Neural cell (in vitro differentiated cells): ENCODE measurements around the gene GTPBP3. TPM values are rescaled to one million over a fixed set of nuclear protein-coding genes. Genes with fewer than 3 reads are reported as not detected.

Experiments used
- H2AFZ ChIP-seq: fragments of 200-600, 300-800 bp; sonication (generic), shearing (Covaris generic); 2 replicates; pipeline ENCODE4 v1.6.0; 2014; ENCODE audit warnings: low read depth, mild to moderate bottlenecking, antibody characterized with exemption, low read length, moderate library complexity
- H3F3A ChIP-seq: fragments of 200-600 bp; shearing (Covaris generic); 2 replicates; pipeline ENCODE4 v1.6.1; 2016; ENCODE audit warnings: mild to moderate bottlenecking, moderate library complexity, mixed read lengths, antibody characterized with exemption, low read length; ENCODE audit not compliant: insufficient read depth, poor library complexity, severe bottlenecking
- H3K27ac ChIP-seq: fragments of 200-600, 300-800 bp; sonication (generic), shearing (Covaris generic); 2 replicates; pipeline ENCODE4 v1.5.1; 2014; ENCODE audit warnings: mild to moderate bottlenecking, low read length, moderate library complexity
- H3K27me3 ChIP-seq: fragments of 300-800, 200-600 bp; sonication (generic), shearing (Covaris generic); 2 replicates; pipeline ENCODE4 v1.6.0; 2014; ENCODE audit warnings: mild to moderate bottlenecking, low read depth, low read length, moderate library complexity; ENCODE audit not compliant: insufficient read depth
- H3K36me3 ChIP-seq: fragments of 300-800, 200-600 bp; sonication (generic), shearing (Covaris generic); 2 replicates; pipeline ENCODE4 v1.5.1; 2014; ENCODE audit warnings: mild to moderate bottlenecking, antibody characterized with exemption, low read length, moderate library complexity; ENCODE audit not compliant: insufficient read depth
- H3K4me2 ChIP-seq: fragments of 300-800, 200-600 bp; sonication (generic), shearing (Covaris generic); 2 replicates; pipeline ENCODE4 v1.6.0; 2014; ENCODE audit warnings: mild to moderate bottlenecking, low read length
- H3K4me3 ChIP-seq: fragments of 300-800, 200-600 bp; sonication (generic), shearing (Covaris generic); 2 replicates; pipeline ENCODE4 v1.5.1; 2014; ENCODE audit warnings: mild to moderate bottlenecking, low read length, moderate library complexity
- H3K79me2 ChIP-seq: fragments of 200-600 bp; shearing (Covaris generic); replicated peaks from 2 replicates; pipeline ENCODE4 v1.6.0; 2014; ENCODE audit warnings: mild to moderate bottlenecking, low read length, moderate library complexity; ENCODE audit not compliant: insufficient read depth
- H3K9ac ChIP-seq: fragments of 300-800, 200-600 bp; sonication (generic), shearing (Covaris generic); 2 replicates; pipeline ENCODE4 v1.6.1; 2016; ENCODE audit warnings: mild to moderate bottlenecking, low read length, mixed read lengths
- H3K9me2 ChIP-seq: fragments of 200-600 bp; shearing (Covaris generic); 2 replicates; pipeline ENCODE4 v1.6.1; 2016; ENCODE audit warnings: mild to moderate bottlenecking, low read length, mixed read lengths; ENCODE audit not compliant: insufficient read depth
- H3K9me3 ChIP-seq: fragments of 200-600, 300-800 bp; sonication (generic), shearing (Covaris generic); 2 replicates; pipeline ENCODE4 v1.6.1; 2016; ENCODE audit warnings: mild to moderate bottlenecking, mixed run types, low read length, moderate library complexity, mixed read lengths
- H4K20me1 ChIP-seq: fragments of 200-600 bp; shearing (Covaris generic); 2 replicates; pipeline ENCODE4 v1.6.1; 2016; ENCODE audit warnings: mild to moderate bottlenecking, mixed run types; ENCODE audit not compliant: insufficient read depth
- CTCF ChIP-seq: fragments of 450-650 bp; IDR thresholded peaks from 2 replicates; pipeline ENCODE4 v1.5.1; 2014; ENCODE audit warnings: antibody characterized with exemption, mild to moderate bottlenecking, moderate library complexity; ENCODE audit not compliant: poor library complexity, severe bottlenecking
- EP300 ChIP-seq: fragments of 450-650 bp; conservative IDR thresholded peaks from 2 replicates; pipeline ENCODE4 v1.6.1; 2014; ENCODE audit warnings: antibody characterized with exemption, mild to moderate bottlenecking, moderate library complexity; ENCODE audit not compliant: poor library complexity, severe bottlenecking
- EZH2 ChIP-seq: fragments of 200-600, 300-800 bp; shearing (Covaris generic), sonication (generic); IDR thresholded peaks from 2 replicates; pipeline ENCODE4 v1.6.1; 2014; ENCODE audit warnings: antibody characterized with exemption, low read length, borderline replicate concordance, mild to moderate bottlenecking; ENCODE audit not compliant: insufficient read depth, poor library complexity, severe bottlenecking
- MXI1 ChIP-seq: fragments of 450-650 bp; conservative IDR thresholded peaks from 2 replicates; pipeline ENCODE4 v1.6.1; 2014; ENCODE audit warnings: antibody characterized with exemption, mild to moderate bottlenecking; ENCODE audit not compliant: poor library complexity, severe bottlenecking
- POLR2AphosphoS5 ChIP-seq: IDR thresholded peaks from 2 replicates; pipeline ENCODE4 v1.6.1; 2012
- RAD21 ChIP-seq: fragments of 450-650 bp; conservative IDR thresholded peaks from 2 replicates; pipeline ENCODE4 v1.6.1; 2014; ENCODE audit warnings: antibody characterized with exemption, mild to moderate bottlenecking, moderate library complexity
- REST ChIP-seq: IDR thresholded peaks from 2 replicates; pipeline ENCODE4 v1.6.1; 2012; ENCODE audit warnings: borderline replicate concordance
- SMC3 ChIP-seq: fragments of 450-650 bp; conservative IDR thresholded peaks from 2 replicates; pipeline ENCODE4 v1.6.1; 2014; ENCODE audit warnings: antibody characterized with exemption, mild to moderate bottlenecking, moderate library complexity; ENCODE audit not compliant: poor library complexity
- TAF1 ChIP-seq: IDR thresholded peaks from 2 replicates; pipeline ENCODE4 v1.6.1; 2012; ENCODE audit warnings: low read depth
- polyA plus RNA-seq: library from polyadenylated mRNA; depleted of rRNA; stranded (reverse); fragments of >200 nt; gene quantifications from 2 replicates; pipeline ENCODE4 v1.2.3, GENCODE V29; 2014

The GTPBP3 gene
- polyA plus RNA-seq, 1 donor from 2014 or later, result 25.6 TPM

GRCh38 chr19:17339088-17339741, 1.9 kb downstream of the GTPBP3 start:
- Histone ChIP-seq H3K27me3 (no peaks in the 10 kb centered on the region), H3K9me3 (no peaks in the 10 kb centered on the region), H3K36me3 (no peaks in the 10 kb centered on the region), H3K79me2 (peaks cover under 1% of the 10 kb centered on the region), H3K4me3 (no peak overlapping the region), H4K20me1 (no peaks in the 10 kb centered on the region), H3K9me2 (no peaks in the 10 kb centered on the region), H3F3A (peaks cover 6% of the 10 kb centered on the region), H3K9ac (no peak overlapping the region), H3K27ac (no peak overlapping the region), H2AFZ (no peak overlapping the region), H3K4me2 (no peak overlapping the region)
- TF ChIP-seq REST (no peak), SMC3 (no peak), CTCF (no peak), EZH2 (no peak), POLR2AphosphoS5 (no peak), TAF1 (no peak), RAD21 (no peak), MXI1 (no peak), EP300 (no peak)

GRCh38 chr19:17340302-17340870, 3.0 kb downstream of the GTPBP3 start:
- Histone ChIP-seq H3K4me2 (no peak overlapping the region), H3K9me3 (no peaks in the 10 kb centered on the region)

More at GRCh38 chr19:17340302-17340870, 3.0 kb downstream of the GTPBP3 start:
- Histone ChIP-seq H3F3A (peaks cover 6% of the 10 kb centered on the region), H3K27ac (no peak overlapping the region), H3K27me3 (no peaks in the 10 kb centered on the region), H3K9ac (no peak overlapping the region), H3K79me2 (no peaks in the 10 kb centered on the region), H3K4me3 (no peak overlapping the region), H4K20me1 (no peaks in the 10 kb centered on the region), H3K9me2 (no peaks in the 10 kb centered on the region), H3K36me3 (no peaks in the 10 kb centered on the region), H2AFZ (no peak overlapping the region)
- no peak for TF ChIP-seq REST
- no peak for TF ChIP-seq MXI1
- TF ChIP-seq RAD21, result no peak
- no peak for TF ChIP-seq POLR2AphosphoS5
- no peak for TF ChIP-seq TAF1
- TF ChIP-seq EP300, result no peak
- no peak for TF ChIP-seq CTCF
- TF ChIP-seq EZH2, result no peak
